Glutamatergic neuron (in vitro differentiated cells): ENCODE results near the gene CELF2. TPM values are rescaled to one million over a fixed set of nuclear protein-coding genes. Genes with fewer than 3 reads are reported as not detected.

Source experiments
- DNase-seq: peaks from one replicate; pipeline ENCODE4 v3.0.0; 2022
- H3K27ac Mint-ChIP-seq: one replicate; pipeline ENCODE4 v1.8.0; 2020; ENCODE audit warnings: mild to moderate bottlenecking, mixed read lengths, inconsistent platforms; ENCODE audit not compliant: unreplicated experiment
- H3K27me3 Mint-ChIP-seq: one replicate; pipeline ENCODE4 v1.8.0; 2020; ENCODE audit warnings: mild to moderate bottlenecking, moderate library complexity, mixed read lengths, inconsistent platforms; ENCODE audit not compliant: unreplicated experiment
- H3K36me3 Mint-ChIP-seq: one replicate; pipeline ENCODE4 v1.8.0; 2020; ENCODE audit warnings: mild to moderate bottlenecking, mixed read lengths, inconsistent platforms; ENCODE audit not compliant: unreplicated experiment
- H3K4me1 Mint-ChIP-seq: one replicate; pipeline ENCODE4 v1.8.0; 2020; ENCODE audit warnings: mild to moderate bottlenecking, low read depth, mixed read lengths, inconsistent platforms; ENCODE audit not compliant: unreplicated experiment
- H3K4me3 Mint-ChIP-seq: one replicate; pipeline ENCODE4 v1.8.0; 2020; ENCODE audit warnings: mild to moderate bottlenecking, mixed read lengths, inconsistent platforms; ENCODE audit not compliant: unreplicated experiment
- H3K9me3 Mint-ChIP-seq: one replicate; pipeline ENCODE4 v1.8.0; 2020; ENCODE audit warnings: mild to moderate bottlenecking, moderate library complexity, mixed read lengths, inconsistent platforms; ENCODE audit not compliant: unreplicated experiment
- CTCF ChIP-seq: fragments of 200-600 bp; sonication (generic); IDR thresholded peaks from one replicate; pipeline ENCODE4 v1.5.0; 2021; ENCODE audit not compliant: partially characterized antibody, unreplicated experiment
- total RNA-seq: library from RNA; stranded (reverse); fragmentation: NEBNext Ultra II Directional; extraction: Animal tissue kit (Norgen Biotek cat#: 25700); gene quantifications from one replicate; pipeline ENCODE4 v1.2.1, GENCODE V29; 2021; ENCODE audit not compliant: unreplicated experiment

The CELF2 gene
- total RNA-seq, 1 donor from 2014 or later: 47.4 TPM

- DNase-seq: no peak
- Mint-ChIP-seq H3K4me1 (peaks cover 17% of the 10 kb centered on the region), H3K4me3 (no peak overlapping the region), H3K36me3 (peaks cover under 1% of the 10 kb centered on the region), H3K9me3 (peaks cover 9% of the 10 kb centered on the region), H3K27ac (no peak overlapping the region), H3K27me3 (peaks cover 7% of the 10 kb centered on the region)
- no peak for TF ChIP-seq CTCF
Observed at GRCh38 chr10:11237571-11237970, 219.9 kb downstream of the CELF2 start.

GRCh38 chr10:11238893-11239292 is 221.2 kb downstream of the CELF2 start:
- TF ChIP-seq CTCF: no peak
- Mint-ChIP-seq H3K9me3 (peaks cover 11% of the 10 kb centered on the region), H3K36me3 (no peaks in the 10 kb centered on the region), H3K27ac (no peak overlapping the region), H3K4me3 (no peak overlapping the region), H3K27me3 (peaks cover 11% of the 10 kb centered on the region), H3K4me1 (peaks cover 28% of the 10 kb centered on the region)
- DNase-seq: no peak

GRCh38 chr10:11240641-11241040 is 223.0 kb downstream of the CELF2 start:
- Mint-ChIP-seq H3K4me1 (peaks cover 28% of the 10 kb centered on the region), H3K27me3 (peaks cover 11% of the 10 kb centered on the region), H3K9me3 (peaks cover 9% of the 10 kb centered on the region), H3K36me3 (no peaks in the 10 kb centered on the region), H3K27ac (no peak overlapping the region), H3K4me3 (no peak overlapping the region)
- DNase-seq: no peak
- TF ChIP-seq CTCF: no peak

- peak overlapping the region; percentile 89 for H3K27ac Mint-ChIP-seq
- no peak for TF ChIP-seq CTCF
- peak overlapping the region; percentile 66 for H3K4me3 Mint-ChIP-seq
- H3K9me3 Mint-ChIP-seq: peaks cover 9% of the 10 kb centered on the region
- H3K4me1 Mint-ChIP-seq: peaks cover 29% of the 10 kb centered on the region
- peaks cover 11% of the 10 kb centered on the region for H3K27me3 Mint-ChIP-seq
- DNase-seq: peak; percentile 73
- H3K36me3 Mint-ChIP-seq: no peaks in the 10 kb centered on the region
Observed at GRCh38 chr10:11242443-11243387, 225.0 kb downstream of the CELF2 start.

GRCh38 chr10:11243425-11244222 is 226.0 kb downstream of the CELF2 start:
- DNase-seq: no peak
- Mint-ChIP-seq H3K4me1 (peaks cover 33% of the 10 kb centered on the region), H3K9me3 (peaks cover 11% of the 10 kb centered on the region), H3K27ac (no peak overlapping the region), H3K27me3 (peaks cover 11% of the 10 kb centered on the region), H3K4me3 (no peak overlapping the region), H3K36me3 (no peaks in the 10 kb centered on the region)
- no peak for TF ChIP-seq CTCF
